ENCODE results near the gene OR4D2. TPM values are rescaled to one million over a fixed set of nuclear protein-coding genes. Genes with fewer than 3 reads are reported as not detected.
A peak's percentile ranks its signal among the peaks of the same experiment; 100 is the strongest.

Gene OR4D2
- total and polyA plus RNA-seq, 2 of the 13 experiments (the other 11 are each of a cell fraction or from before 2014, with no cell fraction given): not detected

DNA sequence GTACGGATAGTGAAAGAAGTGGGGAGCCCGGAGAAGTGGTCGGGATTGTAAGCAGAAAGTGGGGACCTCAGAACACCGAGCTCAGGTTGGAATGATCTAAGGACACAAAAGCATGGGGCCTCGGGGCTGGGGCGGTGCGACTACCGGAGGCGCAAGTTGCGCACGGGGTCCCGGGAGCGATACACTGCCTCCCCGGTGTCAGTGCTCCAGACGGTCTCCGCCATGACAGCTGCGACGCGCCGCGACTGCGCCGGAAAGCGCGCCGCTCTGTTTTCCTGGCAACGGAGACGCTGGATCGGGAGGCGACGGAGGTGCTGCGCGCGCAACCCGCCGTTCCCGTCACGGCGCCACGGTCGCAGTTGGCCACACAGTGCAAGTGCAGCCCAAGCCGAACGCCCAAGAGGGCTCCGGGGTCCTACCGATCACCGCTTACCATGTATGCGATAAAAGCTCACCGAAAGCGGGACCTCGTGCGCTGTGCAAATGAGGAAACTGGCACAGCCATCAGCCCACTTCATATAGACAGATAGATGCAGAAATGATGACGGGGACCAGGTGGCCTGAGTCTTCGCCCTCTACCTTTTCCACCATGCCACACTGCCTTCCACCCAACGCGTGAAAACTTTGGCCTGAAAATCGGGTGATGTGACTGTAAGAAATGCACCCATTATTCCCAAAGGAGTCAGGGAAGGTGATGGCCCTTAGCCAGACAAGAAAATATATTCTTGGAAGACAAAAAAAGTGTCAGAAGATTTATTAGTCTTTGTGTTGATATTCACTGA lies 52.4 kb downstream of the OR4D2 start, which contains the start of gene MKS1 (continued):
- TF ChIP-seq SMAD3 (CRISPR knock-in tag; IDR thresholded peaks at IDR 0.05) (peak; percentile 55; the same call in 1 of the 2 replicates), RFX5 (IDR thresholded peaks at IDR 0.05; ENCODE audit: low read depth, low read length) (peak; percentile 29; the same call in 1 of the 2 replicates), ARNT (IDR thresholded peaks at IDR 0.05) (no peak), SRF (IDR thresholded peaks at IDR 0.05; ENCODE audit: low read depth, low read length) (peak; percentile 10; the same call in 1 of the 2 replicates), ZNF619 (CRISPR knock-in tag; IDR thresholded peaks at IDR 0.05) (no peak), GATAD2A (CRISPR knock-in tag; IDR thresholded peaks at IDR 0.05) (peak; percentile 67), ZFY (CRISPR knock-in tag; IDR thresholded peaks at IDR 0.05) (peak; percentile 78), ZFP1 (CRISPR knock-in tag; IDR thresholded peaks at IDR 0.05) (no peak), KDM5B (CRISPR knock-in tag; IDR thresholded peaks at IDR 0.05; ENCODE audit: borderline replicate concordance) (peak; percentile 88), ZNF138 (CRISPR knock-in tag; IDR thresholded peaks at IDR 0.05; ENCODE audit: low read depth) (no peak; the same call in 1 of the 2 replicates), ZNF816 (CRISPR knock-in tag; IDR thresholded peaks at IDR 0.05; ENCODE audit: borderline replicate concordance) (no peak), PCBP1 (IDR thresholded peaks at IDR 0.05; ENCODE audit: borderline replicate concordance, low read depth, low read length) (0 out of 2 replicates have a peak, but pooled peaks have one; percentile 62), IRX3 (CRISPR knock-in tag; IDR thresholded peaks at IDR 0.05; ENCODE audit: borderline replicate concordance, low read depth) (0 out of 2 replicates have a peak, but pooled peaks have one; percentile 39), ZC3H13 (CRISPR knock-in tag; IDR thresholded peaks at IDR 0.05) (no peak), IRF2 (CRISPR knock-in tag; IDR thresholded peaks at IDR 0.05) (peak; percentile 94), KDM2A (CRISPR knock-in tag; IDR thresholded peaks at IDR 0.05; ENCODE audit: borderline replicate concordance, low read depth) (peak; percentile 91), FOSL2 (CRISPR knock-in tag; IDR thresholded peaks at IDR 0.05) (peak; percentile 37; the same call in 1 of the 2 replicates), BORCS8-MEF2B (CRISPR knock-in tag; IDR thresholded peaks at IDR 0.05) (peak; percentile 90; the same call in 1 of the 2 replicates), HNF4G (IDR thresholded peaks at IDR 0.05; ENCODE audit: borderline replicate concordance, low read depth, low read length) (no peak), HNF4G (CRISPR knock-in tag; IDR thresholded peaks at IDR 0.05; ENCODE audit: borderline replicate concordance, low read depth) (peak; percentile 39), FOXA1 (IDR thresholded peaks at IDR 0.05) (no peak), FOXA1 (CRISPR knock-in tag; IDR thresholded peaks at IDR 0.05) (peak; percentile 22; the same call in 1 of the 2 replicates), SOX5 (CRISPR knock-in tag; IDR thresholded peaks at IDR 0.05; ENCODE audit: borderline replicate concordance) (no peak; the same call in none of the 2 replicates), ZNF772 (CRISPR knock-in tag; IDR thresholded peaks at IDR 0.05) (peak; percentile 67), NFKBIZ (CRISPR knock-in tag; IDR thresholded peaks at IDR 0.05) (peak; percentile 75), ZNF331 (CRISPR knock-in tag; IDR thresholded peaks at IDR 0.05) (peak; percentile 78)
- TF ChIP-seq, protein P1, sequence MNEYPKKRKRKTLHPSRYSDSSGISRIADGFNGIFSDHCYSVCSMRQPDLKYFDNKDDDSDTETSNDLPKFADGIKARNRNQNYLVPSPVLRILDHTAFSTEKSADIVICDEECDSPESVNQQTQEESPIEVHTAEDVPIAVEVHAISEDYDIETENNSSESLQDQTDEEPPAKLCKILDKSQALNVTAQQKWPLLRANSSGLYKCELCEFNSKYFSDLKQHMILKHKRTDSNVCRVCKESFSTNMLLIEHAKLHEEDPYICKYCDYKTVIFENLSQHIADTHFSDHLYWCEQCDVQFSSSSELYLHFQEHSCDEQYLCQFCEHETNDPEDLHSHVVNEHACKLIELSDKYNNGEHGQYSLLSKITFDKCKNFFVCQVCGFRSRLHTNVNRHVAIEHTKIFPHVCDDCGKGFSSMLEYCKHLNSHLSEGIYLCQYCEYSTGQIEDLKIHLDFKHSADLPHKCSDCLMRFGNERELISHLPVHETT (CRISPR knock-in tag; conservative IDR thresholded peaks at IDR 0.05): peak; percentile 85; the same call in 1 of the 2 replicates
- TF ChIP-seq, protein P2, sequence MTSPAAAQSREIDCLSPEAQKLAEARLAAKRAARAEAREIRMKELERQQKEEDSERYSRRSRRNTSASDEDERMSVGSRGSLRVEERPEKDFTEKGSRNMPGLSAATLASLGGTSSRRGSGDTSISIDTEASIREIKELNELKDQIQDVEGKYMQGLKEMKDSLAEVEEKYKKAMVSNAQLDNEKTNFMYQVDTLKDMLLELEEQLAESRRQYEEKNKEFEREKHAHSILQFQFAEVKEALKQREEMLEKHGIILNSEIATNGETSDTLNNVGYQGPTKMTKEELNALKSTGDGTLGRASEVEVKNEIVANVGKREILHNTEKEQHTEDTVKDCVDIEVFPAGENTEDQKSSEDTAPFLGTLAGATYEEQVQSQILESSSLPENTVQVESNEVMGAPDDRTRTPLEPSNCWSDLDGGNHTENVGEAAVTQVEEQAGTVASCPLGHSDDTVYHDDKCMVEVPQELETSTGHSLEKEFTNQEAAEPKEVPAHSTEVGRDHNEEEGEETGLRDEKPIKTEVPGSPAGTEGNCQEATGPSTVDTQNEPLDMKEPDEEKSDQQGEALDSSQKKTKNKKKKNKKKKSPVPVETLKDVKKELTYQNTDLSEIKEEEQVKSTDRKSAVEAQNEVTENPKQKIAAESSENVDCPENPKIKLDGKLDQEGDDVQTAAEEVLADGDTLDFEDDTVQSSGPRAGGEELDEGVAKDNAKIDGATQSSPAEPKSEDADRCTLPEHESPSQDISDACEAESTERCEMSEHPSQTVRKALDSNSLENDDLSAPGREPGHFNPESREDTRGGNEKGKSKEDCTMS (CRISPR knock-in tag; conservative IDR thresholded peaks at IDR 0.05): no peak

Measured in HepG2 (cell line).